H1 (cell line): ENCODE results near the gene MYO9B. TPM values are rescaled to one million over a fixed set of nuclear protein-coding genes. Genes with fewer than 3 reads are reported as not detected.

Experiments
- BCL11A ChIP-seq, 2 experiments: IDR thresholded peaks; one replicate each; pipeline ENCODE4 v1.6.1; 2011; ENCODE audit warnings: low read depth in 2 of 2, low read length in 2 of 2, mild to moderate bottlenecking in 2 of 2
- CHD2 ChIP-seq: IDR thresholded peaks from 2 replicates; pipeline ENCODE4 v1.6.1; 2012; ENCODE audit warnings: low read length, improper control_type of control experiment
- PHF8 ChIP-seq: fragments of 200-600 bp; sonication (generic); conservative IDR thresholded peaks from 2 replicates; pipeline ENCODE4 v1.7.1; 2012; ENCODE audit warnings: low read depth, mild to moderate bottlenecking, inconsistent platforms, low read length, moderate library complexity
- SIN3A ChIP-seq, 2 experiments: IDR thresholded peaks in 1 of 2; conservative IDR thresholded peaks in 1 of 2; 2 replicates each; pipeline ENCODE4 v1.6.1; 2011 to 2012; ENCODE audit warnings: low read length in 2 of 2, improper control_type of control experiment in 1 of 2, low read depth in 1 of 2, mild to moderate bottlenecking in 1 of 2
- TAF7 ChIP-seq: optimal IDR thresholded peaks from 2 replicates; pipeline ENCODE3; 2011; ENCODE audit warnings: low read depth, mild to moderate bottlenecking, inconsistent platforms, low read length, moderate library complexity, borderline replicate concordance
- TCF12 ChIP-seq: IDR thresholded peaks from 2 replicates; pipeline ENCODE4 v1.6.1; 2011; ENCODE audit warnings: low read depth, mild to moderate bottlenecking, low read length
- YY1 ChIP-seq: IDR thresholded peaks from 2 replicates; pipeline ENCODE4 v1.6.1; 2011; ENCODE audit warnings: low read depth, mild to moderate bottlenecking, low read length
- polyA plus RNA-seq, 7 experiments: library from polyadenylated mRNA; depleted of rRNA in 3 of 7; stranded (reverse) in 5 of 7; unstranded in 2 of 7; fragments of >200 nt in 5 of 7; fragments of 200-250 nt in 2 of 7; gene quantifications; 1 replicate in 5 of 7; 2 replicates in 1 of 7; 4 replicates in 1 of 7; pipeline versions ENCODE4 v1.2.1 to v1.2.3, GENCODE V29; 2011 to 2013; ENCODE audit warnings: missing spikeins in 2 of 7, mixed read lengths in 2 of 7
- total RNA-seq: library from RNA; stranded (reverse); fragmentation: NEBNext Ultra II Directional; extraction: Animal tissue kit (Norgen Biotek cat#: 25700); gene quantifications from 2 replicates; pipeline ENCODE4 v1.2.1, GENCODE V29; 2021

MYO9B gene
- total and polyA plus RNA-seq, 2 of the 8 experiments (the other 6 are each of a cell fraction or from before 2014, with no cell fraction given), result 27.6 to 77.1 TPM

DNA sequence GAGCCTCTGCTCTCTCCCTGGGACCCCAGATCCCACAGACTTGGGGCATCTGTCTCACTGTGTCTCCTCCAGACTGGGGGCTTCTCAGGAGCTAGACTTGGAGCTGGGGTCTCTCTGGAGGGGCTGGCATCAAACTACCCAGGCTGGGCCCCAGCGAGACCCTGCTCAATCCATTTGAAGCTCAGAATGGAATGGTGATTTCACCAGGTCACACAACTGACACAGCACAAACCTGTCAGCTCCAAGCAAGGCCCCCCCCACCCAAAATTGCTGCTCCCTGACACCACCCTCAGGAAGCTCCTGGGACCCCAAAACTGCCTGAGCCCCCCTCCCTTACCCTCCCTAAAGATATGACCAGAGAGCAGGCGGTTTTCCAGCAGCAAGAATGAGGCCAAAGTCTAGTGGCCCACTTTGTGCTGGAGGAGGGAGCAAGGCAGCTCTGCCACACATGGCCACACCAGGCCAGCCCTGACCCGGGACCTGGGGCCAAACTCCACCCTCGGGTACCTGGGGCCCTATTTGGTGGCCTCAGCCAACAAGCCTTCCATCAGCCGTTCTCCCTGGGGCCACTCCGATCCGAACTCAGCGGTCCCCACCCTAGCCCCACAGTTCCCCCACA, 167.7 kb downstream of the MYO9B start (continued):
- TF ChIP-seq TAF7, result no peak
- TF ChIP-seq PHF8, result no peak
- TF ChIP-seq TCF12, result no peak
- TF ChIP-seq SIN3A (conservative IDR thresholded peaks at IDR 0.05 in 1 of 2, IDR thresholded peaks at IDR 0.05 in 1 of 2; ENCODE audit: low read depth in 1 of 2, low read length in 2 of 2), result no peak
- no peak for TF ChIP-seq YY1
- TF ChIP-seq CHD2, result no peak
- no peak for TF ChIP-seq BCL11A (IDR thresholded peaks at IDR 0.05; ENCODE audit: low read depth in 2 of 2, low read length in 2 of 2)
